HuH-7.5 (cell line): ENCODE data around the gene ZFAND6.

Experiments
- DNase-seq: peaks from one replicate; pipeline ENCODE4 v3.0.0; 2011; ENCODE audit warnings: low spot score

ZFAND6 gene

GRCh38 chr15:80052597-80053304 lies 6.7 kb upstream of the ZFAND6 start:
- no peak for DNase-seq

GRCh38 chr15:80055933-80056332 lies 3.5 kb upstream of the ZFAND6 start:
- DNase-seq, result no peak

- no peak for DNase-seq
These were observed 1.4 kb upstream of the ZFAND6 start for GRCh38 chr15:80058044-80058443.

GRCh38 chr15:80059786-80060355 lies 395 bp downstream of the ZFAND6 start:
- DNase-seq, result peak; percentile 38

GRCh38 chr15:80060356-80061006 lies 1.0 kb downstream of the ZFAND6 start:
- DNase-seq, result no peak

- no peak for DNase-seq
These were observed 2.1 kb downstream of the ZFAND6 start for GRCh38 chr15:80061582-80061981.

- no peak for DNase-seq
These were observed 7.4 kb downstream of the ZFAND6 start for GRCh38 chr15:80066912-80067311.

- no peak for DNase-seq
These were observed 9.1 kb downstream of the ZFAND6 start for GRCh38 chr15:80068578-80068977.

GRCh38 chr15:80070840-80071239 lies 11.4 kb downstream of the ZFAND6 start:
- DNase-seq, result no peak

GRCh38 chr15:80071652-80072051 lies 12.2 kb downstream of the ZFAND6 start:
- no peak for DNase-seq

- peak; percentile 39 for DNase-seq
These were observed 13.0 kb downstream of the ZFAND6 start for GRCh38 chr15:80072285-80072994.

GRCh38 chr15:80073197-80073596 lies 13.7 kb downstream of the ZFAND6 start:
- DNase-seq, result no peak

GRCh38 chr15:80076321-80077318 lies 17.1 kb downstream of the ZFAND6 start:
- DNase-seq, result no peak

- no peak for DNase-seq
These were observed 21.9 kb downstream of the ZFAND6 start for GRCh38 chr15:80081390-80081789.

GRCh38 chr15:80087104-80087503 lies 27.6 kb downstream of the ZFAND6 start:
- DNase-seq, result no peak

GRCh38 chr15:80090041-80090440 lies 30.6 kb downstream of the ZFAND6 start:
- no peak for DNase-seq

- no peak for DNase-seq
These were observed 31.5 kb downstream of the ZFAND6 start for GRCh38 chr15:80090879-80091503.

- DNase-seq, result no peak
These were observed 34.5 kb downstream of the ZFAND6 start for GRCh38 chr15:80093854-80094418.

GRCh38 chr15:80095511-80095910 lies 36.0 kb downstream of the ZFAND6 start:
- no peak for DNase-seq

- no peak for DNase-seq
These were observed 36.5 kb downstream of the ZFAND6 start for GRCh38 chr15:80095969-80096368.

GRCh38 chr15:80098341-80098740 lies 38.9 kb downstream of the ZFAND6 start:
- DNase-seq, result no peak
